GM19043 (cell line): ENCODE results near the gene CPHXL2.

ENCODE experiments used
- ATAC-seq: cut with Tn5 transposase; IDR thresholded peaks from one replicate; pipeline ENCODE4 v1.9.1; 2021; ENCODE audit warnings: low read depth; ENCODE audit not compliant: unreplicated experiment

Gene CPHXL2

GRCh38 chr16:75676909-75677308 lies at the start of gene CPHXL2:
Gene CPHXL2, minus strand, starts transcription at chr16:75677009. Its CDS starts 10 bp downstream, at chr16:75676999.
- ATAC-seq, result no peak

GRCh38 chr16:75726390-75726789 lies 49.6 kb upstream of the CPHXL2 start, which contains the start of gene CPHXL:
Gene CPHXL, minus strand, starts transcription at chr16:75726490. Its CDS starts 48 bp downstream, at chr16:75726442.
- no peak for ATAC-seq

GRCh38 chr16:75718452-75718851 lies 41.6 kb upstream of the CPHXL2 start:
- ATAC-seq, result no peak

- ATAC-seq, result no peak
Observed at GRCh38 chr16:75714661-75715060, 37.9 kb upstream of the CPHXL2 start.

- no peak for ATAC-seq
Observed at GRCh38 chr16:75710344-75710743, 33.5 kb upstream of the CPHXL2 start.

GRCh38 chr16:75703306-75703705 lies 26.5 kb upstream of the CPHXL2 start:
- no peak for ATAC-seq

- ATAC-seq, result no peak
Observed at GRCh38 chr16:75702242-75702641, 25.4 kb upstream of the CPHXL2 start.

GRCh38 chr16:75701361-75701760 lies 24.6 kb upstream of the CPHXL2 start, which contains the start of gene DUXB:
Gene DUXB, minus strand, starts transcription at chr16:75701461. Its CDS starts 43 bp downstream, at chr16:75701418.
- ATAC-seq, result no peak

GRCh38 chr16:75697571-75697970 lies 20.8 kb upstream of the CPHXL2 start:
- ATAC-seq, result no peak

GRCh38 chr16:75695708-75696107 lies 18.9 kb upstream of the CPHXL2 start:
- no peak for ATAC-seq

GRCh38 chr16:75687361-75687760 lies 10.6 kb upstream of the CPHXL2 start:
- ATAC-seq, result no peak

GRCh38 chr16:75682308-75682707 lies 5.5 kb upstream of the CPHXL2 start:
- no peak for ATAC-seq

GRCh38 chr16:75679366-75679765 lies 2.6 kb upstream of the CPHXL2 start:
- no peak for ATAC-seq

GRCh38 chr16:75667503-75667902 lies 9.3 kb downstream of the CPHXL2 start:
- no peak for ATAC-seq

GRCh38 chr16:75660726-75661302 lies 16.0 kb downstream of the CPHXL2 start:
- no peak for ATAC-seq

GRCh38 chr16:75660321-75660720 lies 16.5 kb downstream of the CPHXL2 start:
- no peak for ATAC-seq

GRCh38 chr16:75658175-75658574 lies 18.6 kb downstream of the CPHXL2 start:
- no peak for ATAC-seq

- ATAC-seq, result no peak
Observed at GRCh38 chr16:75653922-75654321, 22.9 kb downstream of the CPHXL2 start.

- ATAC-seq, result peak; percentile 35
Observed at GRCh38 chr16:75648265-75649076, 28.3 kb downstream of the CPHXL2 start.

GRCh38 chr16:75647492-75648264 lies 29.1 kb downstream of the CPHXL2 start, which contains the start of the genes KARS1 and TERF2IP:
Gene KARS1, minus strand, starts transcription at chr16:75647665. Its CDS starts 26 bp downstream, at chr16:75647639.
Gene TERF2IP, plus strand, starts transcription at chr16:75647773. Its CDS starts 110 bp downstream, at chr16:75647883.
- ATAC-seq, result peak; percentile 76

GRCh38 chr16:75647112-75647491 lies 29.7 kb downstream of the CPHXL2 start:
- peak; percentile 6 for ATAC-seq
